ENCODE results near the gene SYT6.

DNA sequence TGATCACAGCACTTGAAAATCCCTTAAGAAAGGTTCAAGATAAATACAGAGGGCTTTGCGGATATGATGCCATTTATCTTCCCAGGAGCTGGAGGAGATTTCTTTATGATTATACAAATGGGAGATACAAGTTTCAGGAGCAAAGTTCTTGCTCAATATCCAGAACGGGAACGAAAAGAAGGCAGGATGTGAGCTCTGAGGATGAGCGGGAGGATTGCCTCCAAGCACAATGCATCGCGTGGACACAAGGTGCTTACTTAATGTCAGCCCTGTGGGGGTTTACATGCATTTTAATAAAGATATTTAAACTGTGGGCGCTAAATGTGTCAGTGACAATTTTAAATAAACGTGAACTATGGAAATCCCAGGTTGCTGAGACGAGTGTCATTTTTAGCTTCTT lies 59.0 kb downstream of the SYT6 start:
- TF ChIP-seq, protein P1, sequence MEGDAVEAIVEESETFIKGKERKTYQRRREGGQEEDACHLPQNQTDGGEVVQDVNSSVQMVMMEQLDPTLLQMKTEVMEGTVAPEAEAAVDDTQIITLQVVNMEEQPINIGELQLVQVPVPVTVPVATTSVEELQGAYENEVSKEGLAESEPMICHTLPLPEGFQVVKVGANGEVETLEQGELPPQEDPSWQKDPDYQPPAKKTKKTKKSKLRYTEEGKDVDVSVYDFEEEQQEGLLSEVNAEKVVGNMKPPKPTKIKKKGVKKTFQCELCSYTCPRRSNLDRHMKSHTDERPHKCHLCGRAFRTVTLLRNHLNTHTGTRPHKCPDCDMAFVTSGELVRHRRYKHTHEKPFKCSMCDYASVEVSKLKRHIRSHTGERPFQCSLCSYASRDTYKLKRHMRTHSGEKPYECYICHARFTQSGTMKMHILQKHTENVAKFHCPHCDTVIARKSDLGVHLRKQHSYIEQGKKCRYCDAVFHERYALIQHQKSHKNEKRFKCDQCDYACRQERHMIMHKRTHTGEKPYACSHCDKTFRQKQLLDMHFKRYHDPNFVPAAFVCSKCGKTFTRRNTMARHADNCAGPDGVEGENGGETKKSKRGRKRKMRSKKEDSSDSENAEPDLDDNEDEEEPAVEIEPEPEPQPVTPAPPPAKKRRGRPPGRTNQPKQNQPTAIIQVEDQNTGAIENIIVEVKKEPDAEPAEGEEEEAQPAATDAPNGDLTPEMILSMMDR (conservative IDR thresholded peaks at IDR 0.05; ENCODE audit: low read length): no peak
- TF ChIP-seq EZH2phosphoT487 (IDR thresholded peaks at IDR 0.05; ENCODE audit: borderline replicate concordance, low read depth, low read length): no peak

All from OCI-LY7 (cell line).